ENCODE data around the gene NDUFB7.

DNA sequence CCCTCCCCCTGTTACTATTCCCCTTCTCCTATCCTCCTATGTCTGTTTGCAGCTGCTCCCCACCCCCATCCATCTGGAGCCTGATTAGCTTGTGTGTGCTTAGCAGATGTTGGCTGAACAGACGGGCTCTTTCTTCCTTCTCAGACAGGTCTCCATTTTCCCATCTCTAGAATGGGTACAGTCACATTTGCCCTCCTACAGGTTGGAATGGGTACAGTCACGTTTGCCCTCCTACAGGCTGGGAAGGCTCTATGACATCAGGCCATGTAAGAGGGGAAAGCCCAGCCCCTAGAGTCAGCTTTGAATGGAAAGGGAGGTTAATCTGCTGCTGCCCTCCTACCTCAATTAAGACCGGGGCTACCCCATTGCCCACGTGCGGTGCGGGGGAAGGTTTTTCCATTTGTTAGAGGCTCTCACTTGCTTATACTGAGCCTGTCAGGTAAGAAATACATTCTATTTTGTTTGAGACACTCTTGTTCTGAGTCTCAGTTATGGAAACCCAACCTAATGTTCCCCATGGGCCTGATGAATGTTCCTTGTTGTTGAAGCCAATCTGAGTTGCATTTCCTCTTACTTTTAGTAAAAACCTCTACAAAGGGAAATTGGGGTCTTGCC lies 8.9 kb upstream of the NDUFB7 start:
- TF ChIP-seq CTCF (IDR thresholded peaks at IDR 0.05; ENCODE audit: low read depth, low read length, poor library complexity, severe bottlenecking) (no peak), EZH2phosphoT487 (IDR thresholded peaks at IDR 0.05; ENCODE audit: borderline replicate concordance, low read length) (no peak)

Measured in DOHH2 (cell line).